Stimulated activated naive CD8-positive, alpha-beta T cell treated with anti-CD3 and anti-CD28 coated beads, Interleukin-15, amount 100 ng/mL, for 72 hours (primary cell): ENCODE data around the gene STAT4.

Source experiments
- ATAC-seq: fragments of 150-1000 bp; cut with Tn5 transposase; 2 replicates; pipeline ENCODE4 v1.10.0; 2021; ENCODE audit warnings: mild to moderate bottlenecking, moderate library complexity
- DNase-seq, 2 donors: peaks; one replicate each; pipeline ENCODE4 v3.0.0; 2021 to 2022
- H3K27ac Mint-ChIP-seq, 2 donors: one replicate each; pipeline ENCODE4 v1.8.0; 2022; ENCODE audit warnings: mild to moderate bottlenecking in 2 of 2, mixed read lengths in 2 of 2, moderate library complexity in 2 of 2
- H3K27me3 Mint-ChIP-seq: one replicate; pipeline ENCODE4 v1.8.0; 2022; ENCODE audit warnings: mixed read lengths
- H3K4me1 Mint-ChIP-seq: one replicate; pipeline ENCODE4 v1.8.0; 2022; ENCODE audit warnings: mild to moderate bottlenecking, mixed read lengths
- H3K4me3 Mint-ChIP-seq, 2 donors: one replicate each; pipeline ENCODE4 v1.8.0; 2022; ENCODE audit warnings: mild to moderate bottlenecking in 2 of 2, mixed read lengths in 2 of 2, moderate library complexity in 1 of 2
- H3K9me3 Mint-ChIP-seq, 2 donors: one replicate each; pipeline ENCODE4 v1.8.0; 2022; ENCODE audit warnings: mixed read lengths in 2 of 2

Gene STAT4

GRCh38 chr2:191015831-191016230 is 135.0 kb downstream of the STAT4 start:
- Mint-ChIP-seq H3K27ac (no peak overlapping the region), H3K4me3 (no peak overlapping the region), H3K27me3 (no peaks in the 10 kb centered on the region), H3K9me3 (peaks cover 12 to 16% of the 10 kb centered on the region in 2 donors), H3K4me1 (peaks cover 25% of the 10 kb centered on the region)
- DNase-seq = no peak
- no peak for ATAC-seq

- peaks cover 27% of the 10 kb centered on the region for H3K4me1 Mint-ChIP-seq
- no peak overlapping the region for H3K4me3 Mint-ChIP-seq
- ATAC-seq (no peak), DNase-seq (no peak)
- no peaks in the 10 kb centered on the region for H3K27me3 Mint-ChIP-seq
- H3K27ac Mint-ChIP-seq = no peak overlapping the region
- H3K9me3 Mint-ChIP-seq = peaks cover 12 to 16% of the 10 kb centered on the region in 2 donors
Observed at GRCh38 chr2:191015239-191015638, 135.6 kb downstream of the STAT4 start.

- H3K27ac Mint-ChIP-seq = no peak overlapping the region
- H3K4me3 Mint-ChIP-seq = no peak overlapping the region
- H3K9me3 Mint-ChIP-seq = peaks cover 12 to 16% of the 10 kb centered on the region in 2 donors
- DNase-seq (no peak), ATAC-seq (peak; percentile 24)
- no peaks in the 10 kb centered on the region for H3K27me3 Mint-ChIP-seq
- H3K4me1 Mint-ChIP-seq = peaks cover 33% of the 10 kb centered on the region
Observed at GRCh38 chr2:191014653-191015020, 136.2 kb downstream of the STAT4 start.

GRCh38 chr2:191013932-191014652 is 136.7 kb downstream of the STAT4 start, which contains the start of gene STAT1:
STAT1 (minus strand) TSS chr2:191014171; CDS start chr2:191010003, 4,168 bp downstream.
- Mint-ChIP-seq H3K9me3 (peaks cover 12 to 16% of the 10 kb centered on the region in 2 donors), H3K27ac (no peak within 1 kb of the TSS), H3K4me1 (peaks cover 33% of the 10 kb centered on the region), H3K27me3 (no peaks in the 10 kb centered on the region), H3K4me3 (no peak within 1 kb of the TSS)
- peak; percentile 90 for ATAC-seq
- peak; percentile 98 to 99 for DNase-seq

GRCh38 chr2:191013682-191013931 is 137.2 kb downstream of the STAT4 start:
- Mint-ChIP-seq H3K4me3 (no peak overlapping the region), H3K27me3 (no peaks in the 10 kb centered on the region), H3K4me1 (peaks cover 31% of the 10 kb centered on the region), H3K27ac (no peak overlapping the region), H3K9me3 (peaks cover 12 to 16% of the 10 kb centered on the region in 2 donors)
- ATAC-seq (no peak), DNase-seq (no peak)

GRCh38 chr2:191012845-191013681 is 137.7 kb downstream of the STAT4 start:
- DNase-seq (no peak), ATAC-seq (no peak)
- Mint-ChIP-seq H3K27me3 (no peaks in the 10 kb centered on the region), H3K9me3 (peaks cover 12 to 16% of the 10 kb centered on the region in 2 donors), H3K27ac (no peak overlapping the region), H3K4me3 (no peak overlapping the region), H3K4me1 (peaks cover 31% of the 10 kb centered on the region)

GRCh38 chr2:191012346-191012745 is 138.4 kb downstream of the STAT4 start:
- DNase-seq (no peak), ATAC-seq (no peak)
- no peaks in the 10 kb centered on the region for H3K27me3 Mint-ChIP-seq
- no peak overlapping the region for H3K4me3 Mint-ChIP-seq
- H3K9me3 Mint-ChIP-seq = peaks cover 12 to 16% of the 10 kb centered on the region in 2 donors
- no peak overlapping the region for H3K27ac Mint-ChIP-seq
- H3K4me1 Mint-ChIP-seq = peaks cover 30% of the 10 kb centered on the region

- Mint-ChIP-seq H3K27me3 (no peaks in the 10 kb centered on the region), H3K4me1 (peaks cover 41% of the 10 kb centered on the region), H3K9me3 (peaks cover 13 to 17% of the 10 kb centered on the region in 2 donors), H3K4me3 (no peak overlapping the region), H3K27ac (peak overlapping the region in 1 of 2 donors; percentile 43)
- no peak for ATAC-seq
- peak in 1 of 2 donors; percentile 22 for DNase-seq
Observed at GRCh38 chr2:191010887-191011885, 139.6 kb downstream of the STAT4 start.

GRCh38 chr2:191009541-191010374 is 141.0 kb downstream of the STAT4 start:
- ATAC-seq = no peak
- H3K27me3 Mint-ChIP-seq = no peaks in the 10 kb centered on the region
- H3K4me3 Mint-ChIP-seq = peak overlapping the region; percentile 66 to 77
- no peak for DNase-seq
- peak overlapping the region; percentile 34 to 49 for H3K27ac Mint-ChIP-seq
- peaks cover 14 to 16% of the 10 kb centered on the region in 2 donors for H3K9me3 Mint-ChIP-seq
- peaks cover 54% of the 10 kb centered on the region for H3K4me1 Mint-ChIP-seq

GRCh38 chr2:191008286-191008685 is 142.5 kb downstream of the STAT4 start:
- Mint-ChIP-seq H3K9me3 (peaks cover 28% of the 10 kb centered on the region in 2 donors), H3K4me3 (peak overlapping the region; percentile 13 to 49), H3K27me3 (no peaks in the 10 kb centered on the region), H3K4me1 (peaks cover 66% of the 10 kb centered on the region), H3K27ac (no peak overlapping the region)
- DNase-seq (no peak), ATAC-seq (no peak)

GRCh38 chr2:191006997-191007783 is 143.6 kb downstream of the STAT4 start:
- no peak for DNase-seq
- Mint-ChIP-seq H3K27me3 (no peaks in the 10 kb centered on the region), H3K4me3 (peak overlapping the region; percentile 13 to 61), H3K9me3 (peaks cover 30 to 32% of the 10 kb centered on the region in 2 donors), H3K4me1 (peaks cover 73% of the 10 kb centered on the region), H3K27ac (peak overlapping the region in 1 of 2 donors; percentile 73)
- no peak for ATAC-seq

- no peak overlapping the region for H3K4me3 Mint-ChIP-seq
- peaks cover 79% of the 10 kb centered on the region for H3K4me1 Mint-ChIP-seq
- ATAC-seq (no peak), DNase-seq (no peak)
- H3K27me3 Mint-ChIP-seq = no peaks in the 10 kb centered on the region
- no peak overlapping the region for H3K27ac Mint-ChIP-seq
- H3K9me3 Mint-ChIP-seq = peaks cover 30 to 32% of the 10 kb centered on the region in 2 donors
Observed at GRCh38 chr2:191006297-191006696, 144.5 kb downstream of the STAT4 start.

GRCh38 chr2:191003405-191004309 is 147.1 kb downstream of the STAT4 start:
- peak overlapping the region in 1 of 2 donors; percentile 18 for H3K4me3 Mint-ChIP-seq
- no peaks in the 10 kb centered on the region for H3K27me3 Mint-ChIP-seq
- peak overlapping the region; percentile 30 to 79 for H3K27ac Mint-ChIP-seq
- DNase-seq (no peak), ATAC-seq (peak; percentile 34)
- peaks cover 30 to 32% of the 10 kb centered on the region in 2 donors for H3K9me3 Mint-ChIP-seq
- H3K4me1 Mint-ChIP-seq = peaks cover 88% of the 10 kb centered on the region
